ENCODE measurements around the gene ANKRD40.
"Not testable (repeated sequence)": the region's sequence is repeated elsewhere in the genome, so short reads cannot be mapped to it uniquely, and the experiment has no call there.

ANKRD40 gene

DNA sequence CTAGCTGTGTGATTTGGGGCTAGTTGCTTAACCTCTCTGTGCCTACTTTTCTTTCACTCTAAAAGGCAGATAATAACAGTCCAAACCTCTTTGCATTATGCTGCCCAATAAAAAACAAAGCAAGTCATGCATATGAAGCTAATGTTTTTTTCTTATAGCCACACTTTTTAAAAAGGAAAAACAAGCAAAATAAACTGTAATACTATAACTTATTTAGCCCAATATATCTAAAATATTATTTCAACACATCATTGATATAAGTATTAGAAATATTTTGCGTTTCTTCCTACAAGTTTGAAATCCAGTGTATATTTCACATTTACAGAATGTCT lies 22.4 kb downstream of the ANKRD40 start:
- no peak for DNase-seq

DNA sequence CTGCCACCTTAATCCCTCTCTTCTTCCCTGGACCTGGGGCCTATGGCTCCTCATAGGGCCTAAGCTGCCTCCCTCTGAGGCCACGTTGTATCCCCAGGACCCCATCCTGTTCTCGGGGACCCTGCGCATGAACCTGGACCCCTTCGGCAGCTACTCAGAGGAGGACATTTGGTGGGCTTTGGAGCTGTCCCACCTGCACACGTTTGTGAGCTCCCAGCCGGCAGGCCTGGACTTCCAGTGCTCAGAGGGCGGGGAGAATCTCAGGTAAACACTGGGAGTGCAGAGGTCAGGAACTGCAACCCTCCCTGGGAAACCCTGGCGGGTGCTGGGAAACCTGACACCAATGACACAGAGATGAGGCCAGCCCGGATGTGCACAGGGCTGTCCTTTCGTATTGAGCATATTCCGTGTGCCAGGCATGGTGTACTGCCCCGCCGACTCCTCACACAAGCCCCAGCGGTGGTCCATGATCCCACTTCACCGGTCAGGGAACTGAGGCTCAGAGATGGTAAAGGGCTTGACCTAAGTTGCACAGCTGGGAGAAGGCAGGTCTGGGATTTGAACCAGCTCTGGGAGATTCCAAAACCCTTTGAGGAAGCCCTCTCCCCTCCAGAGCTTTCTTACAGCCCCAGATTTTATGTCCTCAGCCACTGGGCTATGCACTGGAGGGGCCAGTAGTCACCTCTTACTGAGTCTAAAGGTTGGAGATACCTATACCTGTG lies 22.9 kb downstream of the ANKRD40 start:
- no peak for DNase-seq

DNA sequence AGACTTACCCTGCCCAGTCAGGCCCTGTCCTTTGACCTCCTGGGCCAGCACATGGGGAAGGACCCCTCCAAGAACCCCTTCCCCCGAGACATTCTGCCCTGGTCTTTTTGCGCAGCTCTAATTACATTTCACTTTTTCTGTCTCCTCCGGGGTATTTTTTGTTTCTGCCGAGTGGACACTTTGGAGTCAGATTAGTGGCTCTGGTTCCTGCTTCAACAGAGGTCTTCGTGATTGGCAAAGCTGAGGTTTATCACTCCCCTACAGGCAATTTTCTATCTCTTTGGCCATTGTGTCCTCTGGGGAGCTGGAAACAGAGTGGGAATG lies 23.5 kb downstream of the ANKRD40 start:
- DNase-seq: no peak

DNA sequence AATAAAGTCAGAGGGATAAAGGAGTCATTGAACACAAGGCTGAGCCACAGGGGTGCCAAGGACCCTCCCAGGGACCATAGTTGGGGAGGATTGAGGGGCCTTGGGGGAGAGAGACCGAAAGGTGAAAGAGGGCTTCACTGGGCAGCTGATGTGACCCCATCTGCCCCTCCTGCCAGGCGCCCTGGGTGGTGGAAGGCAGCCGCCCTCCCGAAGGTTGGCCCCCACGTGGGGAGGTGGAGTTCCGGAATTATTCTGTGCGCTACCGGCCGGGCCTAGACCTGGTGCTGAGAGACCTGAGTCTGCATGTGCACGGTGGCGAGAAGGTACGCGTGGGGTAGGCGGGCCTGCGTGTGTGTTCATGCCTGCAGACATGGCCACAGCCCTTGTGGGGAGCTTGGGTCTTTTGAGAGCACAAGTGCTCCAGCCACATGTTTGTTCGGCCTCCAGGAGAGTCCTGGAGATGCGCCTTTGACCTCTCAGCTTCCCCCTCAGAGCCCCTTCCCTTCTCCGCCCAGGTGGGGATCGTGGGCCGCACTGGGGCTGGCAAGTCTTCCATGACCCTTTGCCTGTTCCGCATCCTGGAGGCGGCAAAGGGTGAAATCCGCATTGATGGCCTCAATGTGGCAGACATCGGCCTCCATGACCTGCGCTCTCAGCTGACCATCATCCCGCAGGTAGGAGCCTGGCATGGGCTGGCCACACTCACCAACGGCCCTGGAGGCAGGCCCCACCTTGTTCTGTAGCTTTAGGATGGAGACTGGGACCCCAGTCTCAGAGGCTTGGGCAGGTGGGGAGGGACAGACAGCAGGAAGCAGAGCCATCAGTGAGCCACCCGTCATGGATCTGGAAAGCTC lies 24.1 kb downstream of the ANKRD40 start:
- no peak for DNase-seq

DNA sequence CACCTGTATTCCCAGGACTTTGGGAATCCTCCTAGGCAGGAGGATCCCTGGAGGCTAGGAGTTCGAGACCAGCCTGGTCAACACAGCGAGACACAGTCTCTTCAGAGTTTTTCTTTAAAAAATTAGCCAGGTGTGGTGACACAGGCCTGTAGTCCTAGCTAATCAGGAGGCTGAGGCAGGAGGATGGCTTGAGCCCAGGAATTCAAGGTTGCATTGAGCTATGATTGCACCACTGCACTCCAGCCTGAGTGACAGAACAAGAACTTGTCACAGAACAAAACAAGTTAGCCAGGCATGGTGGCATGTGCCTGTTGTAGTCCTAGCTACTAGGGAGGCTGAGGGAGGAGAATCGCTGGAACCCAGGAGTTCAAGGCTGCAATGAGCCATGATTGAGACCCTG lies 24.8 kb downstream of the ANKRD40 start:
- no peak for DNase-seq

DNA sequence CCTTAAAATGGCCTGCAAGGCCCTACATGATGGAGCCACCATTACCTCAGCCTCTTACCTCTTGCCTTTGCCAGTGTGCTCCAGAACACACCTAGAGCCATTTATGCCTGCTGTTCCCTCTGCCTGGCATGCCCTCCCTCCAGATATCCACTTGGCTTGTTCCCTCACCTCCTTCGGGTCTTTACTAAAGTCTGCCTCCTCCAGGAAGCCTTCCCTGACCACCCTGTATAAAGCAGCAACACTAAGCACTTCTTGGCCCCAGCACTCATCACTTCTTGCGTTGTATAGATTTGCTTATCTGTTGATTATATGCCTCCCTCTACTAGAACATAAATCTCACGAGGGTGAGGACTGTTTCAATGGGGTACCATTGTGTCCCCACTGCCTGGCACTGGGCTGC lies 25.3 kb downstream of the ANKRD40 start:
- DNase-seq: no peak

DNA sequence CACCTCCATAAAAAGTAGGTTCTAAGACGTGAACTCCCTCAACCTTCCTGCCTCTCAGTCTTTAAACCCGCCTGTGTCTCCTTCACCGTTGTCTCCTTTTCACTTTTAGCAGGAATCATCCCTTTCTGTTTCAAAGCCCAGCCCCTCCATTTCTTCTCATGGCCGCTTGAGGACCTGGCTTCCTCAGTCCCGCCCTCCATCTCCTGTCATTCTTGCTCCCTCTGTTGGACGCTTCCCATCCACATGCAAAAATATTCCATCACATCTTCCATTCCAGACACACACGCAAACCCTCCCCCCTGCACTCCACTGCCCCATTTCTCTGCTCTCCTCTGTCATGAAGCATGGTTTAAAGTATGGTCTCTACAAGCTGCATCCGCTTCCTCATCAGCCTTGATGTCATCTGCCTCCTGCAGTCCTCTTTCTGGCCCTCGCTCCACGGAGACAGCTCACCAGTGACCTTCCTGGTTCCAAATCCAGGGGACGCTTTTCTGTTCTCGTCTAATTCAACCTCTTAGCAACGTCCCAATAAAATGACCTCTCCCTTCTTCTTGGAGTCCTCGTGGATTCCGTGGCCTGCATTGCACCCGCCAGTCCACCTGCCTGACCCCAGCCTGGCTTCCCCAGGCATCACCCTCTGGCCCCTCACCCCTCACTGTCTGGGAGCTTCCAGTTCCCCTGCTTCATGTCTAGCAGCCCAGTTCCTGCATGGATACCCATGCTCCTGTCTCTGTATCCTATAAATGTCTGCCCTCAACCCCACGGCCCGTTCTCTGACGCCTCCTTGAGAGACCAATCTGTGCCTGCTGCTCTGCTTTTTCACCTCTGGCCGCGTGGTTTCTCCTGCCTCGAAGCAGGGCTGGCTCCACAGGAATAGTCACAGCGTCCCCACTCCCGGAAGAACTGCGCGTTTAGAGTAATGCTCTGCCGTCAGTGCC lies 26.2 kb downstream of the ANKRD40 start:
- DNase-seq: no peak

DNA sequence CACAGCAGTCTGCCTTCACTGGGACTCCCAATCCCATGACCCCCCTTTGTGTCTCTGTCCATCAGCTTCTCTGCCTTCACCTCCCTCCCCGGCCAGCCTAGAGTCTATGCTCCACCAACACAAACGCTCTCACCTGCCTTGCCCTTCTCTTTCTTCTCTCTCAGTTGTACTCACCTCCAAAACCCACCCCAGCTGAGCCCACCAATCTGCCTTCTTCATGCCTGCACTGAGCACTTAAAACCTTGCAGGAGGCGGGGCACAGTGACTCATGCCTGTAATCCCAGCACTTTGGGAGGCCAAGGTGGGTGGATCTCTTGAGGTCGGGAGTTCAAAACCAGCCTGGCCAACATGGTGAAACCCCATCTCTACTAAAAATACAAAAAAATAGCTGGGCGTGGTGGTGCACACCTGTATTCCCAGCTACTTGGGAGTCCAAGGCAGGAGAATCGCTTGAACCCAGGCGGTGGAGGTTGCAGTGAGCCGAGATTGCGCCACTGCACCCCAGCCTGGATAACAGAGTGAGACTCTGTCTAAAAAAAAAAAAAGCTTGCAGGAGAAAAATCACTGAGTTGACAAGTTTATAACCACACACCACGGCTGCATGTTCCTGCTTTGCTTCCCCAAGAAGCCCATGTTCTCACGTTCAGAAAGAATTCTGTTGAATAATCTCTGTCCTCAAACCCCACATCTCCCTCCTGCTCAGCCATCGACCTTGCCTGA lies 27.0 kb downstream of the ANKRD40 start:
- not testable (repeated sequence) for DNase-seq

DNA sequence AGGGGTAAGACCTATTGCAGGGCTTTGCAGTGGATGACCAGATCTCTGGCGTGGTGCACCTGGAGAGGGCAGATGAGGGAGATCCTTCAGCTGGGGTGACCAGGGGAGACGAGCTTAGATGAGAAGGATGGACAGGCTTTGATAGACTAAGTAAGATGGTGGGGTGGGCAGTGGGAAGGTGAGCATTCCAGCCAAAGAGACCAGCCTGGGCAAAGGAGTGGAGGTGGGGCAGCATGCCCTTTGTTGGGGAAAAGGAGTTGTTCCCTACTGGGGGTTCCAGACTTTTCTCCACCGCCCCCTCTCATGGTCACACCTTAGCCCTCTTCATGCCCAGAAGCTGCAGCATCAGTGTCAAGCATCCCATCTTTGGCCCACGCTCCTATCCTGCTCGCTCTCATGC lies 27.6 kb downstream of the ANKRD40 start:
- no peak for DNase-seq

DNA sequence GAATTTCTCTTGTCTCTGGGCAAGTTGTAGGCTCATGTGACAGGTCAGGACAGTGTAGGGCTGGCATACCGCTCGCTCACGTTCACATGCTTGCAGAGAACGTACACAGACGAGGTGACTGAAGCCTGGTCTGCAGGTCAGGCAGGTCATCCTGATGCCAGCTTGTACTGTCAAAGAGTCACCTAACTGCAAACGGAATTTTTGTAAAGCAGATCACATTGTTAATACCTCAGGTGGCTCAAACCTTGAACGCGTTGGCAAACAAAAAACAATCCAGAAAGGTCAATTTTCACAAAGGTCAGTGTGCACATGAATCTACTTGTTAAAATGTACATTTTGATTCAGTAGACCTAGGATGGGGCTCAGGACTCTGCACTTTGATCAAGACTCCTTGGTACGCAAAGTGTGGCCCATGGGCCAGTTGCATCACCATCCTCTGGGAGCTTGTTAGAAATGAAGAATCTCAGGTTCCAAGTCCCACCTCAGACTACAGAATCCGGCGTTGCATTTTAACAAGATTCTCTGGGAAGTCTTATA lies 28.6 kb downstream of the ANKRD40 start:
- DNase-seq: no peak

DNA sequence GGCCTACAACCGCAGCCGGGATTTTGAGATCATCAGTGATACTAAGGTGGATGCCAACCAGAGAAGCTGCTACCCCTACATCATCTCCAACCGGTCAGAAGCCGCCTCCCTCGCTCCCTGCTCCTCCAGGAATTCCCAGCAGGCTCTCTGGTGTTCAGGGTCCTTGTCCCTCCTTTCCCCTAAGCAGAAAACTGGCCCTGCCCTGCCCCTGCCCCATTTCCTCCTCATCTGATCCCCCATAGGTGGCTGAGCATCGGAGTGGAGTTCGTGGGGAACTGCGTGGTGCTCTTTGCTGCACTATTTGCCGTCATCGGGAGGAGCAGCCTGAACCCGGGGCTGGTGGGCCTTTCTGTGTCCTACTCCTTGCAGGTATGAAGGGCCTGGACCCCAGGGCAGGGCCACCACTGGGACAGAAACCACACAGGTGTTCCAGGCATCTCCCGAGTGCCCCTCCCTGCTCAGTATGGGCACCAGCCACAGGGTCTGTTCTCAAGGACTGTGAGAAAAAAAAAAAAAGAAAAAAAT lies 29.8 kb downstream of the ANKRD40 start:
- no peak for DNase-seq

DNA sequence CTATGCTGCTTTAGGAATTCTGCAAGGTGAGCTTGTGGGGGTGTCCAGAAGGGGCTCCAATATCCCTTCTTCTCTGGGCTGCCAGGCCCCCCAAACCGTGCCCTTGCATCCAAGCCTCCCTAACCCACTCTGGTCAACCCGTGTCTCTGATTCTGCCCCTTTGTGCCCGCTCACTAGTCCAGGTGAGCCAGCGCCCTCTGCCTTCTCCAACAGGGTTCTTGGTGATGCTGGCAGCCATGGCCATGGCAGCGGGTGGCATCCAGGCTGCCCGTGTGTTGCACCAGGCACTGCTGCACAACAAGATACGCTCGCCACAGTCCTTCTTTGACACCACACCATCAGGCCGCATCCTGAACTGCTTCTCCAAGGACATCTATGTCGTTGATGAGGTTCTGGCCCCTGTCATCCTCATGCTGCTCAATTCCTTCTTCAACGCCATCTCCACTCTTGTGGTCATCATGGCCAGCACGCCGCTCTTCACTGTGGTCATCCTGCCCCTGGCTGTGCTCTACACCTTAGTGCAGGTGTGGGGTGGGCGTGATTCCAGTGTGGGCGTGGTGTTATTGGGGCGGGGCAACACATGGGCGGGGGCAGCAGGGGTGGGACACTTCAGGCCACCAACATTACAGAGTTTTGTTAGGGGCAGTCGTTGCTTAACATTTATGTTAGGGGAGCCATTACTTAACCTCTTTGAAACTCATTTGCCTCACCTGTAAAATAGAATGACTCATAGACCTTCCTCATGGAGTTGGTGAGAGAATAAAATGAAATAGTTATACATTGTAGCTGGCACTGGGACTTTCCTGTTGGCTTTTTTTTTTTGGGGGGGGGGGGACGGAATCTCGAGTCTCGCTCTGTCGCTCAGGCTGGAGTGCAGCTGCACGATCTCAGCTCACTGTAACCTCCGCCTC lies 31.4 kb downstream of the ANKRD40 start:
- no peak for DNase-seq

DNA sequence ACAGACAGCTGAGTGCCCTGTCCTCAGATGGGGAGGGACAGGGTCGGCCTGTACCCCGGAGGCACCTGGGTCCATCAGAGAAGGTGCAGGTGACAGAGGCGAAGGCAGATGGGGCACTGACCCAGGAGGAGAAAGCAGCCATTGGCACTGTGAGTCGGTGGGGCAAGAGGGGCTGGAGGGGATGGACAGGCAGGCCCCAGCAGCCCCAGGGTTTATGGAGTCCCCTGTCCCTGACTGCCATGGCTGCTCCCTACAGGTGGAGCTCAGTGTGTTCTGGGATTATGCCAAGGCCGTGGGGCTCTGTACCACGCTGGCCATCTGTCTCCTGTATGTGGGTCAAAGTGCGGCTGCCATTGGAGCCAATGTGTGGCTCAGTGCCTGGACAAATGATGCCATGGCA lies 32.1 kb downstream of the ANKRD40 start:
- DNase-seq: no peak

DNA sequence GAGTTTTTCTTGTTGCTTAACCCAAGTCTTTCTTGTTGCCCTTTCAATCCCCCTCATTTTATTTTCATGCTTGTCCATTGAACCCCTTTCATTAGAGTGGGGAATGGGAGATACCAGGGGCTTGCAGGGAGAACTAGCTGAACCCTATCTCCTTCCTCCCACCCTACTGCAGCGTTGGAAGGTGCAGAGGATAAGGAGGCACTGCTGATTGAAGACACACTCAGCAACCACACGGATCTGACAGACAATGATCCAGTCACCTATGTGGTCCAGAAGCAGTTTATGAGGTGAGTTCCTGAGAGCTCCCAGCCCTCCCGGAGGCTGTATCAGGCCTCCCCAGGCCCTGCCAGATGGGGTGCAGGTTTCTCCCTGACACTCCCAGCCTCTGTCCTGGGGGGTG lies 32.5 kb downstream of the ANKRD40 start:
- DNase-seq: no peak

DNA sequence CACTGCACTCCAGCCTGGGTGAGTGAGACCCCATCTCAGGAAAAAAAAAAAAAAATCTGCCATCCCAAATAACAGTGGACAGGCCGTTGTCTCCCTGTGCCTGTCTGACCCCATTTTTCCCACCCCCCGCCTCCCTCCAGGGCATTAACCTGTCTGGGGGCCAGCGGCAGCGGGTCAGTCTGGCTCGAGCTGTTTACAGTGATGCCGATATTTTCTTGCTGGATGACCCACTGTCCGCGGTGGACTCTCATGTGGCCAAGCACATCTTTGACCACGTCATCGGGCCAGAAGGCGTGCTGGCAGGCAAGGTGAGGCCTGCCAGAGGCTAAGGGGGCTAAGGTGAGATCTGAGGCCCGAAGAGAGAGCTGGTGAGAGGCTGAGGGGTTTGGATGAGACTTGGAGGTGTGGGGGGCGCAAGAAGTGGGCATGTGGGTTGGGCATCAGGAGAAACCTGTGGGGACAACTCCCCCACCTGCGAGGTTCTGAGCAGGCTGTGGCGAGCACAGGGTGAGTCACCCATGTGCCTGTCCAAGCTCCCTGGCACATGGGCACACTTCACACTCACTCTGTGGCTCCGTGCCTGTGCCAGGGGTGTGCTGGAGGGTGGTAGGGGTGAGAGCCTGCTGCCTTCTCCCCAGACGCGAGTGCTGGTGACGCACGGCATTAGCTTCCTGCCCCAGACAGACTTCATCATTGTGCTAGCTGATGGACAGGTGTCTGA lies 34.7 kb downstream of the ANKRD40 start:
- DNase-seq: no peak

DNA sequence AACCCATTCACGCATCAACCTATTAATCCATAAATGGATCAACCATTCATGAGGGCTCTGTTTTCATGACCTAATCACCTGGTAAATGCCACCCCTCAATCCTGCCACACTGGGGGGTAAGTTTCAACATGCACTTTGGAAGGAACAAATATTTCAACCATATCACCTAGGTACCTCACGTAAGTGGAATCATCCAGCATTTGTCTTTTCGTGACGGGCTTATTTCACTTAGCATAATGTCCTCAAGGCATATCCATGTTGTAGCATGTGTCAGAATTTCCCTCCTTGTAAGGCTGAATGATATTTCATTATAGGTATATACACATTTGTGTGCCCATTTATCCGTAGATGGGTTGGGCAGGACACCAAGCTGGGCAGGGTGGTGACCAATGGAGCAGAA lies 35.6 kb downstream of the ANKRD40 start:
- DNase-seq: no peak

DNA sequence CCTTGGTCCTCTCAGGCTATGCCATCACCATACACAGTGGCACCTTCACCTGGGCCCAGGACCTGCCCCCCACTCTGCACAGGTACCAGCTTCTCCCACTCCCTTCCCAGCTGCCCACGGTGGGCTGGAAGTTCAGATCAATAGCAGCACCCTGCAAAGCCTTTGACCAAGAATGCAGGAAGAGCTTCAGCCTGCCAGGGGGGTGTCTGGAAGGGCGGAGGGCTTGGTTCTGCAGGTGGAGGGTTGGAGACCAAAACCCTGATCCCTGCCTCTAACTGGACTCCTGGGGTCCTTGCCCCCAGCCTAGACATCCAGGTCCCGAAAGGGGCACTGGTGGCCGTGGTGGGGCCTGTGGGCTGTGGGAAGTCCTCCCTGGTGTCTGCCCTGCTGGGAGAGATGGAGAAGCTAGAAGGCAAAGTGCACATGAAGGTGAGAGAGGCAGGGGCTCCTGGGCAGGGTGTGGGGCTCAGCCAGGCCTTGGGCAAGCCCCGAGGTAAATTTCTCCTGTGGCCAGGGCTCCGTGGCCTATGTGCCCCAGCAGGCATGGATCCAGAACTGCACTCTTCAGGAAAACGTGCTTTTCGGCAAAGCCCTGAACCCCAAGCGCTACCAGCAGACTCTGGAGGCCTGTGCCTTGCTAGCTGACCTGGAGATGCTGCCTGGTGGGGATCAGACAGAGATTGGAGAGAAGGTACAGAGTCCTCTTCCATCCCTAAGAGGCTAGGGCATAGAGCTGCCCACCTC lies 38.7 kb downstream of the ANKRD40 start:
- no peak for DNase-seq

DNA sequence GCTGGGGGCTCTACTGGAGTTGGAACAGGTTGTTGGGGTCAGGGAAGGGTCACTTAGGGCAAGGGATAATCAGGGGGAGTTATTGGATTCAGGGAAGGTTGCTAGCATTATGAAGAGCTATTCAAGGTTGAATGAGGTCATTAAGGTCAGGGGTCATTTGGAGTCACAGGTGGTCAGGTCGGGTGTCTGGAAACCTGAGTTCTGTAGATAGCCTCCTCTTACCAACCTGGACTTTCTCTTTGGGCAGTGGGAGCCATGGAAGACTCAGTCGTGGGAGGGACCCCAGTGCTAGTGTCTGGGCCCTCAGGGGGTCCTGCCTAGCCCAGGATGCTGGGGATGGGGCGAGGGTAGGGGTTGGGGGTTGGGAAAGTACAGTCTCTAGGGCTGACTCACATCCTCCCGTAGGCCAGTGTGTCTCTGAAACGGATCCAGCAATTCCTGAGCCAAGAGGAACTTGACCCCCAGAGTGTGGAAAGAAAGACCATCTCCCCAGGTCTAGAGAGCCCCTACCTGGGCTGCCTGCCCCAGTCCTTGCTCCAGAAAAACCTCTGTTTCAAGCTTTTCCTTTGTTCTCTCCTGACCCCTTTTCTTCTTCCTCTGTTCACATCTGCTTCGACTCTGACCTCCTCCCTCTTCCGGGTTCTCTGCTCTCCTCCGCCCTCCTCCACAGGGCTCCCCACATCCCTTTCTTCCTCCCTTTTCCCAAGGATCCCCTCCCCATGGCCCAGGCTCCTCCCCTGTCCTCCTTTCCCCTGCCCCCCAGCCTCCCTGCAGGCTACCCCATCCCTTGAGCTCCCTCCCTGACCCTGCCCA lies 39.5 kb downstream of the ANKRD40 start:
- no peak for DNase-seq

Data from activated naive CD4-positive, alpha-beta T cell treated with Interleukin-2 at 50 U/mL for 16 hours (primary cell).